ENCODE results near the gene RAB10. TPM values are rescaled to one million over a fixed set of nuclear protein-coding genes. Genes with fewer than 3 reads are reported as not detected.

RAB10 gene
- polyA plus RNA-seq, 1 donor from 2014 or later = 169 TPM

DNA sequence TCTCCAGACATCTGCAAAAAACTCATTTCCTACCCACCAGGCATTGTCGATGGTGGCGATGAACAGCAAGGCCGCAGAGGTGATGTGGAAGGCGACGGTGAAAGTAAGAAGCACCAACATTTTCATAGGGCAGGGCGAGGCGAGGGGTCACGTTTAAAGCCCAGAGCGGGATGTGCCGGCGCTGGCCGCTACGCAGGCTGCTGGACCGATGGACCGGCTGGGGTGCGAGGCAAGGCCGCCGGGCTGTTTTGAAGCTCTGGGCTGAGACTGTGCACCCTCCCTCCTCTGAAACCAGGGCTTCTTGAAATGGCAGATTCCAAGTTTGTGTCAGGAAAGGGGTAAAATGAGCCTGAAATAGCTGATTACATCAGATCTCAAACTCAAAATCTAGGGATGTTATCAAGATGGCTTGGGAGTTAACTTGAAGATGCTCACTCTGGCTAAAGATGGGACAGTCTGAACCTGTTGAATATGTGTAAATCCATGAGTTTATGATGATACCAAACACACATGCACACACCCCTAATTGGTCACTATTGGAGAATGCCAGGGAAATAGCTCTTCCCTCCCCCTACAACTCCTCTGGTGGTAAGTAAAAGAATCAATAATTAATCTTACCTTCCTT, 107.4 kb downstream of the RAB10 start:
- Histone ChIP-seq H3K4me3 (ENCODE audit: low read length) (no peak overlapping the region), H3K27ac (ENCODE audit: low read length) (no peak overlapping the region), H3K9me2 (ENCODE audit: insufficient read depth, low read length) (no peaks in the 10 kb centered on the region), H3K36me3 (ENCODE audit: insufficient read depth, low read length) (no peaks in the 10 kb centered on the region), H3F3A (ENCODE audit: insufficient read depth, low read length, poor library complexity, severe bottlenecking) (no peaks in the 10 kb centered on the region), H2AFZ (ENCODE audit: low read depth, low read length) (no peak overlapping the region), H3K9me3 (ENCODE audit: low read length) (no peaks in the 10 kb centered on the region), H3K4me2 (ENCODE audit: low read length) (no peak overlapping the region), H3K79me2 (replicated peaks; ENCODE audit: insufficient read depth, low read length) (no peaks in the 10 kb centered on the region), H3K9ac (ENCODE audit: low read length) (no peak overlapping the region), H4K20me1 (ENCODE audit: insufficient read depth) (no peaks in the 10 kb centered on the region), H3K27me3 (ENCODE audit: insufficient read depth, low read depth, low read length) (no peaks in the 10 kb centered on the region)
- TF ChIP-seq, protein P1, sequence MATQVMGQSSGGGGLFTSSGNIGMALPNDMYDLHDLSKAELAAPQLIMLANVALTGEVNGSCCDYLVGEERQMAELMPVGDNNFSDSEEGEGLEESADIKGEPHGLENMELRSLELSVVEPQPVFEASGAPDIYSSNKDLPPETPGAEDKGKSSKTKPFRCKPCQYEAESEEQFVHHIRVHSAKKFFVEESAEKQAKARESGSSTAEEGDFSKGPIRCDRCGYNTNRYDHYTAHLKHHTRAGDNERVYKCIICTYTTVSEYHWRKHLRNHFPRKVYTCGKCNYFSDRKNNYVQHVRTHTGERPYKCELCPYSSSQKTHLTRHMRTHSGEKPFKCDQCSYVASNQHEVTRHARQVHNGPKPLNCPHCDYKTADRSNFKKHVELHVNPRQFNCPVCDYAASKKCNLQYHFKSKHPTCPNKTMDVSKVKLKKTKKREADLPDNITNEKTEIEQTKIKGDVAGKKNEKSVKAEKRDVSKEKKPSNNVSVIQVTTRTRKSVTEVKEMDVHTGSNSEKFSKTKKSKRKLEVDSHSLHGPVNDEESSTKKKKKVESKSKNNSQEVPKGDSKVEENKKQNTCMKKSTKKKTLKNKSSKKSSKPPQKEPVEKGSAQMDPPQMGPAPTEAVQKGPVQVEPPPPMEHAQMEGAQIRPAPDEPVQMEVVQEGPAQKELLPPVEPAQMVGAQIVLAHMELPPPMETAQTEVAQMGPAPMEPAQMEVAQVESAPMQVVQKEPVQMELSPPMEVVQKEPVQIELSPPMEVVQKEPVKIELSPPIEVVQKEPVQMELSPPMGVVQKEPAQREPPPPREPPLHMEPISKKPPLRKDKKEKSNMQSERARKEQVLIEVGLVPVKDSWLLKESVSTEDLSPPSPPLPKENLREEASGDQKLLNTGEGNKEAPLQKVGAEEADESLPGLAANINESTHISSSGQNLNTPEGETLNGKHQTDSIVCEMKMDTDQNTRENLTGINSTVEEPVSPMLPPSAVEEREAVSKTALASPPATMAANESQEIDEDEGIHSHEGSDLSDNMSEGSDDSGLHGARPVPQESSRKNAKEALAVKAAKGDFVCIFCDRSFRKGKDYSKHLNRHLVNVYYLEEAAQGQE (IDR thresholded peaks at IDR 0.05; ENCODE audit: borderline replicate concordance) = no peak
- TF ChIP-seq RAD21 (conservative IDR thresholded peaks at IDR 0.05) (no peak), CTCF (IDR thresholded peaks at IDR 0.05; ENCODE audit: poor library complexity, severe bottlenecking) (no peak), POLR2AphosphoS5 (IDR thresholded peaks at IDR 0.05) (no peak), EZH2 (IDR thresholded peaks at IDR 0.05; ENCODE audit: borderline replicate concordance, insufficient read depth, low read length, poor library complexity, severe bottlenecking) (no peak), MXI1 (conservative IDR thresholded peaks at IDR 0.05; ENCODE audit: poor library complexity, severe bottlenecking) (no peak), EP300 (conservative IDR thresholded peaks at IDR 0.05; ENCODE audit: poor library complexity, severe bottlenecking) (no peak), TAF1 (IDR thresholded peaks at IDR 0.05; ENCODE audit: low read depth) (no peak), SMC3 (conservative IDR thresholded peaks at IDR 0.05; ENCODE audit: poor library complexity) (no peak)

DNA sequence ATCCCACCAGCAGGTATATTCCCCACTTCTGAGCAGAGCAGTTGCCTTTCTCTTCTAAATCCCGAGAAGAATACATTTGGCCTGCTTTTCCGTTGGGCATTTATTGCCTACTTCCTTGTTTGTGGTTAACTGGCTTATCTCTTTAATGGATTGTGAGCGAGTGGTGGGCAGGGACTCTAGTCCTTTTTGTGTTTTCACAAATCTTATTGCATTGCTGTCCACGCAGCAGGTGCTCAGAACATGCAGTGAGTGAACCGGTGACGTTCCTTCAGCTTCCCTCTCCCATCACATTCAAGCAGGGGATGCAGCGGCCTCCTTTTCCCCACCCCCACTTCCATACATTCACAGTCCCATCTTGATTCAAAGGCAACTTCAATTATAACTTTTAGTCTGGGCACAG, 110.1 kb downstream of the RAB10 start:
- Histone ChIP-seq H4K20me1 (ENCODE audit: insufficient read depth) (no peaks in the 10 kb centered on the region), H3K9me2 (ENCODE audit: insufficient read depth, low read length) (no peaks in the 10 kb centered on the region), H3K4me2 (ENCODE audit: low read length) (no peak overlapping the region), H3K4me3 (ENCODE audit: low read length) (no peak overlapping the region), H3K27me3 (ENCODE audit: insufficient read depth, low read depth, low read length) (no peaks in the 10 kb centered on the region), H2AFZ (ENCODE audit: low read depth, low read length) (no peak overlapping the region), H3K9me3 (ENCODE audit: low read length) (no peaks in the 10 kb centered on the region), H3K9ac (ENCODE audit: low read length) (no peak overlapping the region), H3K27ac (ENCODE audit: low read length) (no peak overlapping the region), H3F3A (ENCODE audit: insufficient read depth, low read length, poor library complexity, severe bottlenecking) (no peaks in the 10 kb centered on the region), H3K79me2 (replicated peaks; ENCODE audit: insufficient read depth, low read length) (no peaks in the 10 kb centered on the region), H3K36me3 (ENCODE audit: insufficient read depth, low read length) (no peaks in the 10 kb centered on the region)
- TF ChIP-seq CTCF (IDR thresholded peaks at IDR 0.05; ENCODE audit: poor library complexity, severe bottlenecking) = no peak
- no peak for TF ChIP-seq POLR2AphosphoS5 (IDR thresholded peaks at IDR 0.05)
- TF ChIP-seq, protein P1 (IDR thresholded peaks at IDR 0.05; ENCODE audit: borderline replicate concordance) = no peak
- no peak for TF ChIP-seq TAF1 (IDR thresholded peaks at IDR 0.05; ENCODE audit: low read depth)
- no peak for TF ChIP-seq MXI1 (conservative IDR thresholded peaks at IDR 0.05; ENCODE audit: poor library complexity, severe bottlenecking)
- TF ChIP-seq SMC3 (conservative IDR thresholded peaks at IDR 0.05; ENCODE audit: poor library complexity) = no peak
- no peak for TF ChIP-seq EZH2 (IDR thresholded peaks at IDR 0.05; ENCODE audit: borderline replicate concordance, insufficient read depth, low read length, poor library complexity, severe bottlenecking)
- no peak for TF ChIP-seq RAD21 (conservative IDR thresholded peaks at IDR 0.05)
- TF ChIP-seq EP300 (conservative IDR thresholded peaks at IDR 0.05; ENCODE audit: poor library complexity, severe bottlenecking) = no peak
